T-helper 2 cell (primary cell): ENCODE measurements around the gene MAPK8.
"Not testable (repeated sequence)": the region's sequence is repeated elsewhere in the genome, so short reads cannot be mapped to it uniquely, and the experiment has no call there.

Experiments used
- DNase-seq, 5 experiments: peaks; one replicate each; pipeline versions ENCODE4 v3.0.0 to v3.0.0-alpha.2; 2012 to 2022

Gene MAPK8

GRCh38 chr10:48419714-48420113 lies 113.2 kb downstream of the MAPK8 start:
- DNase-seq = no peak

- DNase-seq = not testable (repeated sequence)
Measured at GRCh38 chr10:48421862-48422261, 115.4 kb downstream of the MAPK8 start.

GRCh38 chr10:48423884-48424283 lies 117.4 kb downstream of the MAPK8 start:
- no peak for DNase-seq

GRCh38 chr10:48428896-48429295 lies 122.4 kb downstream of the MAPK8 start:
- DNase-seq = no peak

GRCh38 chr10:48429309-48429708 lies 122.8 kb downstream of the MAPK8 start:
- DNase-seq = no peak

GRCh38 chr10:48430402-48430993 lies 124.0 kb downstream of the MAPK8 start:
- DNase-seq = no peak

- no peak for DNase-seq
Measured at GRCh38 chr10:48431871-48432270, 125.4 kb downstream of the MAPK8 start.

GRCh38 chr10:48437546-48437945 lies 131.1 kb downstream of the MAPK8 start:
- no peak for DNase-seq

- no peak for DNase-seq
Measured at GRCh38 chr10:48439031-48439430, 132.6 kb downstream of the MAPK8 start.

GRCh38 chr10:48439581-48440041 lies 133.1 kb downstream of the MAPK8 start:
- DNase-seq = no peak

GRCh38 chr10:48440771-48441170 lies 134.3 kb downstream of the MAPK8 start:
- DNase-seq = no peak

GRCh38 chr10:48442090-48442808 lies 135.8 kb downstream of the MAPK8 start:
- no peak for DNase-seq

GRCh38 chr10:48442809-48443177 lies 136.3 kb downstream of the MAPK8 start:
- DNase-seq = no peak

- DNase-seq = no peak
Measured at GRCh38 chr10:48444266-48444665, 137.8 kb downstream of the MAPK8 start.

- no peak for DNase-seq
Measured at GRCh38 chr10:48444861-48445841, 138.7 kb downstream of the MAPK8 start.

- no peak for DNase-seq
Measured at GRCh38 chr10:48445932-48446331, 139.5 kb downstream of the MAPK8 start.

- no peak for DNase-seq
Measured at GRCh38 chr10:48446785-48447184, 140.3 kb downstream of the MAPK8 start.

- DNase-seq = no peak
Measured at GRCh38 chr10:48447356-48448215, 141.1 kb downstream of the MAPK8 start.

GRCh38 chr10:48448796-48449195 lies 142.3 kb downstream of the MAPK8 start:
- no peak for DNase-seq

- DNase-seq = no peak
Measured at GRCh38 chr10:48449501-48450232, 143.2 kb downstream of the MAPK8 start.

GRCh38 chr10:48450233-48450740 lies 143.8 kb downstream of the MAPK8 start:
- no peak for DNase-seq
